BJ (cell line): ENCODE results near the gene PKD1L1. TPM values are rescaled to one million over a fixed set of nuclear protein-coding genes. Genes with fewer than 3 reads are reported as not detected.

Source experiments
- CTCF ChIA-PET: fragments of 350-600 bp; formaldehyde crosslinking; extraction: SDS; loops from one replicate; lab custom pipeline; 2021; ENCODE audit warnings: antibody characterized with exemption, inconsistent platforms; lab: Yijun Ruan, JAX
- POLR2A ChIA-PET: fragments of 300-600 bp; sonication (Branson Sonifier 250); formaldehyde crosslinking; extraction: SDS; loops from one replicate; lab custom pipeline; 2021; ENCODE audit warnings: antibody characterized with exemption; lab: Charles Lee
- DNase-seq: peaks from one replicate; pipeline ENCODE4 v3.0.0-alpha.2; 2011; ENCODE audit warnings: low read depth
- H3K27me3 ChIP-seq: 2 replicates; pipeline ENCODE4 v1.6.0; 2011; ENCODE audit warnings: low read length; ENCODE audit not compliant: control insufficient read depth, insufficient read depth
- H3K36me3 ChIP-seq: 2 replicates; pipeline ENCODE4 v1.5.1; 2011; ENCODE audit warnings: low read length; ENCODE audit not compliant: control insufficient read depth, insufficient read depth
- H3K4me3 ChIP-seq: 2 replicates; pipeline ENCODE4 v1.5.1; 2011; ENCODE audit warnings: low read depth, mild to moderate bottlenecking, control low read depth, low read length
- polyA plus RNA-seq: library from polyadenylated mRNA; depleted of rRNA; stranded (reverse); fragments of >200 nt; gene quantifications from 2 replicates; pipeline ENCODE4 v1.2.3, GENCODE V29; 2011
- TF ChIP-seq, protein P1 (sequence below): IDR thresholded peaks from 2 replicates; pipeline ENCODE4 v1.5.1; 2011; ENCODE audit warnings: low read depth, mild to moderate bottlenecking, control low read depth, inconsistent platforms, low read length, moderate library complexity; ENCODE audit not compliant: insufficient read depth

The PKD1L1 gene
- polyA plus RNA-seq, 1 experiment: 0.13 TPM

DNA sequence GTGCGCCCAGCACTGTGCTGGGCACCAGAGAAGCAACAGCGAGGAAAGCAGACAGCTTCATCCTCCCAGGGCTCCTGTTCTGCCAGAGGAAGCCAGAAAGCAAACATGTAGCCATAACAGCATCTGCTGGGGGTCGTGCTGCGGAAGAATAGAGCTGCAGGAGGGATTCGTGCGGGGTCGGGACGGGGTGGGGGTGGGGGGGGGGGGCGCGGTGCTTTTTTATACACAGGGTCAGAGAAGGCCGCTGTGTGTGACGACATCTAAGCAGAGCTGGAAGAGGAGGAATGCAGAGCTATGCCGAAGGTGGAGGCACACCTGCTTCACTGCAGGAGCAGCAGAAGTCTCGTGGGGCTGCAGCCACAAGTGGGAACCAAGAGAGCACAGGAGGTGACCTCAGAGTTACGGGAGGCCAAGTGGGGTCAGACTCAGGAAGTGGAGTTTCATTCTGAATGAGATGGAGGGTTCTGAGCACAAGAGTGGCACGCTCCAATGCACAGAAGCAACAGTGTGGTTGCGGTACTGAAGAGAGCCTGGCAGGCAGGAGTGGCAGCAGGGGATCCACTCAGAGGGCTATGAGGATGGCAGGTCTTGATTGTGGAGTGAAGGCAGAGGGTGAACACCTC is 11.1 kb downstream of the PKD1L1 start:
- Histone ChIP-seq H3K4me3 (no peak overlapping the region), H3K36me3 (no peaks in the 10 kb centered on the region), H3K27me3 (no peaks in the 10 kb centered on the region)
- TF ChIP-seq, protein P1, sequence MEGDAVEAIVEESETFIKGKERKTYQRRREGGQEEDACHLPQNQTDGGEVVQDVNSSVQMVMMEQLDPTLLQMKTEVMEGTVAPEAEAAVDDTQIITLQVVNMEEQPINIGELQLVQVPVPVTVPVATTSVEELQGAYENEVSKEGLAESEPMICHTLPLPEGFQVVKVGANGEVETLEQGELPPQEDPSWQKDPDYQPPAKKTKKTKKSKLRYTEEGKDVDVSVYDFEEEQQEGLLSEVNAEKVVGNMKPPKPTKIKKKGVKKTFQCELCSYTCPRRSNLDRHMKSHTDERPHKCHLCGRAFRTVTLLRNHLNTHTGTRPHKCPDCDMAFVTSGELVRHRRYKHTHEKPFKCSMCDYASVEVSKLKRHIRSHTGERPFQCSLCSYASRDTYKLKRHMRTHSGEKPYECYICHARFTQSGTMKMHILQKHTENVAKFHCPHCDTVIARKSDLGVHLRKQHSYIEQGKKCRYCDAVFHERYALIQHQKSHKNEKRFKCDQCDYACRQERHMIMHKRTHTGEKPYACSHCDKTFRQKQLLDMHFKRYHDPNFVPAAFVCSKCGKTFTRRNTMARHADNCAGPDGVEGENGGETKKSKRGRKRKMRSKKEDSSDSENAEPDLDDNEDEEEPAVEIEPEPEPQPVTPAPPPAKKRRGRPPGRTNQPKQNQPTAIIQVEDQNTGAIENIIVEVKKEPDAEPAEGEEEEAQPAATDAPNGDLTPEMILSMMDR: no peak
- ChIA-PET CTCF (interaction anchor here (1.3 kb wide), 1 partner anchor 22 kb away, joined by 3 read pairs; no protein-coding TSS in a partner anchor), POLR2A (no interaction called here)
- DNase-seq: no peak

DNA sequence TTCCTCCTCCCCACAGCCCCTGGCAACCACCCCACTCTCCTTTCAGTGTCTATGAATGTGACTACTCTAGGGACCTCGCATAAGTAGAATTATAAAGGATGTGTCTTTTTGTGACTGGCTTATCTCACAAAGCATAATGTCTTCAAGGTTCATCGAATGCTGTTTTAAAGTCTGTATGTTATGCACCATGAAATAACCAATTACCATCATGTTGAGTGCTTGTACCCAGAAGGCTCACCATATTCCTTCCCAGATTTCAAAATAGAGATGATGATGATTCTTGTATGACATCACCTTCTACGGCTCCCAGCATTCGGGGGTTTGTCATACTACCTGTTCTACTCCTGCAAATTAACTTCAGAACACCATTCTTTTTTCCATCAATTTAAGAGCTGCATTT is 11.9 kb downstream of the PKD1L1 start:
- Histone ChIP-seq H3K4me3 (no peak overlapping the region), H3K36me3 (no peaks in the 10 kb centered on the region), H3K27me3 (no peaks in the 10 kb centered on the region)
- DNase-seq: no peak
- ChIA-PET POLR2A (no interaction called here), CTCF (interaction anchor here (1.3 kb wide), 1 partner anchor 21 kb away, joined by 3 read pairs; no protein-coding TSS in a partner anchor)
- TF ChIP-seq, protein P1: no peak

DNA sequence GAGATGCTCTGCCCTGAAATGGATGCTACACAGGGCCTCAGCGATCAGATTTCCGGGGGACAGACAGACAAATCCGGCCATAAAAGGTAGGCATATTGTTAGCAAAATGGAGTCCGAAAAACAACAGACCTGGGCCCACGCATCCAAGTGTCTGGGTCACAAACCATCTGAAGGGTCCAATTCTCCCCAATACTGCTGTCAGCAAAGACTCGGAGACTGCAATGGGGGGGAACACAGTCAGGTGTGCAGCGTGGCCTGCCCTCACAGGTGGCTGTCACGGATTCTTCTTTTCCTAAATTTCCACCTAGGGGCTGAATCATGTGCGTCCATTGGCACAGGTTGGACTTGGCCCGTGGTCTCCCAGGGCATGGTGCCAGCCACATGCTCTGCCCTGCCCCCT is 12.9 kb downstream of the PKD1L1 start:
- Histone ChIP-seq H3K36me3 (no peaks in the 10 kb centered on the region), H3K27me3 (no peaks in the 10 kb centered on the region), H3K4me3 (no peak overlapping the region)
- TF ChIP-seq, protein P1: no peak
- DNase-seq: no peak
- CTCF ChIA-PET: no interaction called here
- POLR2A ChIA-PET: no interaction called here

DNA sequence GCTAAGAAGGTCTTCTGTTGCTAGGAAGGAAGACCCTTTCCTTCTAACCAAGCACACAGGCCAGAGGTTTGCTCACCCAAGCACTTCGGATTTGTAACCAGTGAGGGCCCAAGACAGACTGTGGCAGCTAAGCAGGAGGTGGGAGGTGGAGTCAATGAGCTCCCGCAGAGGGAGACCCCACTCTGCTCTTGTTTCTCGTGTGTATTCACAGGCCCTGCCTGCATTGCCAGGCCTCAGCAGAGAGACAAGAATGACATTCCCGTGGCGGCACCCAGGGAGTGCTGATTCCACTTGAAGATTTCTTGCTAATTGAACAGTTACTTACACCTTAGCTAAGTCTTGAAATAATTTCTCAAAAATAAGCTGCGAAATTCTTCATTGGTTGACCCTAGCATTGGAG is 13.4 kb downstream of the PKD1L1 start:
- H3K36me3 ChIP-seq: no peaks in the 10 kb centered on the region
- no peak overlapping the region for H3K4me3 ChIP-seq
- POLR2A ChIA-PET: no interaction called here
- no peak for DNase-seq
- CTCF ChIA-PET: no interaction called here
- no peaks in the 10 kb centered on the region for H3K27me3 ChIP-seq
- TF ChIP-seq, protein P1: no peak

DNA sequence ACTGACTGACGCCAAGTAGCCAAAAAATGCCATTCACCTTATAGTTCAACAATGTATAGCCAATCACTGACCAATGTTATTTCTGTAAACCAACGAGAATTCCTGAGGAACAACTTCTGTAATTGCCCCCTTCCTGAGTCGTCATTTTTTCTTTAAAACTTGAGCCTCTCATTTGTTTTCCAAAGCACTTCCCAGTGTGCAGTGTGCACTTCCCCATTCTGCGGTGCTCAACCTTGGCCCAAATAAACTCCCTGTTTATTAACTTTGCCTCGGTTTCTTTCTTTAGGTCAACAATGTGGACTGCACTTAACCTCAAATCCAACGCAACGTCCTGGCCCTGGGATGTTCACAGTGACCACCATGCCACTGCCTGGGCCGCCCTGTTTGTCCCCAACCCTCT is 15.1 kb downstream of the PKD1L1 start:
- no peak for DNase-seq
- Histone ChIP-seq H3K27me3 (no peaks in the 10 kb centered on the region), H3K36me3 (no peaks in the 10 kb centered on the region), H3K4me3 (no peak overlapping the region)
- ChIA-PET POLR2A (no interaction called here), CTCF (no interaction called here)
- TF ChIP-seq, protein P1: no peak
